HS-27A (cell line): ENCODE results near the gene RAB43.
A peak's percentile ranks its signal among the peaks of the same experiment; 100 is the strongest.
"Not testable (repeated sequence)": the region's sequence is repeated elsewhere in the genome, so short reads cannot be mapped to it uniquely, and the experiment has no call there.

ENCODE experiments used
- DNase-seq: peaks from one replicate; pipeline ENCODE4 v3.0.0-alpha.2; 2012; ENCODE audit warnings: low read depth, missing footprints

Gene RAB43

DNA sequence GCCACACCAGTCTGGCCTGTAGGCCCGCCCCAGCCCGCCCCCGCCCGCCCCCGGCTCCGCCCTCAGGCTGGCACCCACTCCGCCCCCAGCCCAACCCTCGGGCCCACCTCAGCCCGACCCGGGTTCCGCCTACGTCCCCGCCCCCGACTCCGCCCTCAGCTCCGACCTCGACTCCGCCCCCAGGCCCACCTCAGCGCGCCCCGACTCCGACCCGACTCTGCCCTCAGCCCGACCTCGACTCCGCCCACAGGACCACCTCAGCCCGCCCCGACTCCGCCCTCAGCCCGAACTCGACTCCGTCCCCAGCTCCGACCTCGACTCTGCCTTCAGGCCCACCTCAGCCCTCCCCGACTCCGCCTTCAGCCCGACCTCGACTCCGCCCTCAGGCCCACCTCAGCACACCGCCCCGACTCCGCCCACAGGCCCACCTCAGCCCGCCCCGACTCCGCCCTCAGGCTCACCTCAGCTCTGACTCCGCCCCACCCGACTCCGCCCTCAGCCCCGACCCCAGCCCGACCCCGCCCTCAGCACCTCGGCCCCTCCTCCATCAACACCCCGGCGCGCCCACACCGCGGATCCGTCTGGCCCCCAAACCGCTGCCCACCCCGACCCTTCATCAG is at the start of gene RAB43:
TSS of gene RAB43 (minus strand) at position 13 of the 620 bp plus-strand sequence. CDS start 315 bp downstream, outside the sequence.
- no peak for DNase-seq

DNA sequence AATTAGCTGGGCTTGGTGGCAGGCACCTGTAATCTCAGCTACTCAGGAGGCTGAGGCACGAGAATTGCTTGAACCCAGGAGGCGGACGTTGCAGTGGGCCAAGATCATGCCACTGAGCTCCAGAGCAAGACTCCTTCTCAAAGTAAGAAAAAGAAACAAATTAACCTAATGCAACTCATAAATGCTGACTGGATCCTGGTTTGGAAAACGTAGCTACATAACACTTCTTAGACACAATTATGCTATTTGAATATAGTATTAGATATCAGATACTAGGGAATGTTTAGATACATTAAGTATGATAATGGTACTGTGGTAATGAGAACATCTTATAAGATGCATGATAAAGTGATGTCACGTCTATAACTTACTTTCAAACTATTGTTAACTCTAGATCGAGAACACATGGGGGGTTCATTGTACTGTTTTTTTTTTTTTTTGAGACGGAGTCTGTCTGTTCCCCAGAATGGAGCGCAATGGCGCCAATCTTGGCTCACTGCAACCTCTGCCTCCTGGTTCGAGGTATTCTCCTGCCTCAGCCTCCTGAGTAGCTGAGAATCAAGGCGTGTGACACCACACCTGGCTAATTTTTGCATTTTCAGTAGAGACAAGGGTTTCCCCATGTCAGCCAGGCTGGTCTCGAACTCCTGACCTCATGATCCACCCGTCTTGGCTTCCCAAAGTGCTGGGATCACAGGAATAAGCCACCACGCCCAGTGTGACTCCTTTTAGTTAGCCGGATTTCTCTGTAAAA is 45.2 kb upstream of the RAB43 start:
- DNase-seq, result no peak

GRCh38 chr3:129165594-129165993 is 44.0 kb upstream of the RAB43 start:
- DNase-seq, result not testable (repeated sequence)

GRCh38 chr3:129164500-129164899 is 42.9 kb upstream of the RAB43 start:
- no peak for DNase-seq

- no peak for DNase-seq
These were observed 41.4 kb upstream of the RAB43 start for GRCh38 chr3:129162729-129163579.

- DNase-seq, result no peak
These were observed 40.3 kb upstream of the RAB43 start for GRCh38 chr3:129161860-129162271.

DNA sequence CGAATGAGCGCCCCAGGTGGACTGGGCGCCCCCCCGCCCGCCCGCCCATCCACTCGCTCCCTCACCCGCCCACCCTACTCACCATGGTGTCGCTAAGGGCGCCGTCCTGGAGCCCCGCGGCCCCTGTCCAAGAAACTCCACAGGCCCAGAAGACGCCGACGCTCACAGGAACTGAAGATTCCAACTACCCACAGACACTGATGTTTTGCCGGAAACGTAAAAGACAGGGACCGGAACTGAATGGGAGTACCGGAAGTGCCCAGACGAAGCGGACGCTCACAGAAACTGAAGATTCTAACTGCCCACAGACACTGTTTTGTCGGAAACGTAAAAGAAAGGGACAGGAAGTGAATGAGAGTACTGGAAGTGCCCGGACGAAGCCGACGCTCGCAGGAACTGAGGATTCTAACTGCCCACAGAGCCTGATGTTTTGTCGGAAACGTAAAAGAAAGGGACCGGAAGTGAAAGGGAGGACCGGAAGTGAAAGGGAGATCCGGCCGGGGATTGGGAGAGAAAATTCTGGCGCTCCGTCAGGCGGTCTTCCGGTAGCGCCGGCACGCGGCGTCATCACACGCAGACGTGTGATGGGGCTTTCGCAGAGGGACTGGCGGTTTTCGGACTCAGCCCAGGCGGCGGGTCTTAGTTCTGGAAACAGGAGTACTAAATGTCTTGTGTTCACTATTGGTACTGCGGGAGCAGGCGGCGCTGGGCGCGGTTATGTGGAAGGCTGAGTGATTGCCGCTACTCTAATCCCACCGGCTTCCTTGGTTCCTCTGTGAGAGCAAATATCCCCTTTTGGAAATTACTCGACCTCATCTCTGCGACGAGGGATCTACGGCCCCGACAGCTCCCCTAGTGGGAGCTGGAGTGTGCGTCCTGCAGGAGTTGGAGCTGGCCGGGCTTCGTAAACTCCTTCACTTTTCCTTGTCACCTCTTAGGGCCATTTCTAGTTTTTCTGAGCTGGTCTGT is 39.6 kb upstream of the RAB43 start, which contains the start of gene ISY1:
TSS of gene ISY1 (minus strand) at position 173 of the 969 bp plus-strand sequence. CDS start at position 85, 88 bp downstream.
- DNase-seq, result peak; percentile 97

DNA sequence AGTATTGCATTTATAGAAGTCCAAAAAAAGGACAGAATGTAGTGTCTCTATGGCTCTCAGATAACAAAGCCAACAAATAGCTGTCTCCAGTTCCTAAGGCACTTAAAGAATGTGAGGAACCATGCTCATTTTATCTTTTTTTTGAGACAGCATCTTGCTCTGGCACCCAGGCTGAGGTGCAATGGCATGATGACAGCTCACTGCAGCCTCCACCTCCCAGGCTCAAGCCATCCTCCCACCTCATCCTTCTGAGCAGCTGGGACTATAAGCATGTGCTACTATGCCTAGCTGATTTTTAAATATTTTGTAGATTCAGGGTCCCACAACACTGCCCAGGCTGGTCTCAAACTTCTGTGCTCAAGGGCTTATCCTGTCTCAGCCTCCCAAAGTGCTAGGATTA is 23.2 kb upstream of the RAB43 start:
- no peak for DNase-seq

DNA sequence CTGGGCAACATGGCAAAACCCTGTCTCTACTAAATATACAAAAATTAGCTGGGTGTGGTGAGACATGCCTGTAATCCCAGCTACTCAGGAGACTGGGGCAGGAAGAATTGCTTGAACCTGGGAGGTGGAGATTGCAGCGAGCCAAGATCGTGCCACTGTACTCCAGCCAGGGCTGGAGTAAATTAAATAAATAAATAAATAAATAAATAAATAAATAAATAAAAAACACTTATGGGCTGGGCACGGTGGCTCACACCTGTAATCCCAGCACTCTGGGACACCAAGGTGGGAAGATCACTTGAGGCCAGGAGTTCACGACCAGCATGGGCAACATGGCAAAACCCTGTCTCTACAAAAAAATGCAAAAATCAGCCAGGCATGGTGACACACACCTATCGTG is 19.4 kb upstream of the RAB43 start:
- DNase-seq, result not testable (repeated sequence)

DNA sequence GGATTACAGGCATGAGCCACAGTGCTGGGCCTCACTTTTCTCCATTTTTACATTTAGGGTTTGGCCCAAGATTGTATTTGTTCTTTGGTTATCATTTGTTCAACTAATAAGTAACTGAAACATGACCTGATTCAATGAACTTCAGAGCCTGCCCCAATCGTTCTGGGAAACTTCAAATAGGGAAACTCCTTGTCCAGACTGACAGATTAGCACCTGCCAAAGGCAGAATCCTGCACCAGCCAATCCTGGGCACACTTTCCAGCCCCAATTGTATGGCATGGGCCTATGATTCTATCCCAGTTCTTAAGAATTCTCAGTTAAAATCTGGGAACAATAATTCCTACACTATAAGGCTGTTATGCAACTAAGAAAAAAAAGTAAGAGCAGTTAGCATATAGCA is 18.3 kb upstream of the RAB43 start:
- no peak for DNase-seq

GRCh38 chr3:129136275-129136674 is 14.7 kb upstream of the RAB43 start:
- DNase-seq, result not testable (repeated sequence)

DNA sequence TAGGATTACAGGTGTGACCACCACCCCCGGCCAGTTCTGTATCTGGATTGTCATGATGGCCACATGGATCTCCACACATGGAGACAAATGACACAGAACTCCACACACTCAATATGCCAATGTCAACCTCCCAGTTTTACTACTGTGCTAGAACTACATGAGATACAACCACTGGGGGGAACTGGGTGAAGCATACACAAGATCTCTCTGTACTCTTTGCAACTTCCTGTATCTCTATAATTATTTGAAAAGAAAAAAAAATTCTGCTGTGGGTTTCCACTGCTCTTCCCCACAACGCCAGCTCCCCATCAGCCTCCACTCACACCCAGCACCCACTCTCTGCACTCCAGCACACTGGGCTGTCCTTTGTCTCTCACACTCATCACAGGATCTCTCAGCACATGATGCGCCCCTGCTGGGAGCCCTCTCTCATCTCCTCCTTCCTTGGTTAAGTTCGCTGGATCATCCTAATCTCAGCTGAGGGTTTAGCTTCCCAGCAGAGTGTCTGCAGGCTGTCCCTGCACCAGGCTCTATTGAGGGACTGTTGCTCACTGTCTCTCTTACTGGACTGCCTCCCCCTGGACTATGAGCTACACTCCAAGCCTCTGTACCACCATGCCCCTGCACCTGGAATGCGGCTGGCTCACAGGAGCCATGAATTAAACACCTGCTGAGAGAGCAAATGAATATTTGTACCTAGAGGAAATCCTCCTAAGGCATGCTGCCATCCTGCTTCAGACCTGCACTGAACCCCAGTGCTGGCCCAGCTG is 10.7 kb upstream of the RAB43 start:
- DNase-seq, result no peak

GRCh38 chr3:129131465-129132088 is 10.0 kb upstream of the RAB43 start:
- DNase-seq, result no peak

GRCh38 chr3:129130291-129130813 is 8.7 kb upstream of the RAB43 start:
- DNase-seq, result no peak

DNA sequence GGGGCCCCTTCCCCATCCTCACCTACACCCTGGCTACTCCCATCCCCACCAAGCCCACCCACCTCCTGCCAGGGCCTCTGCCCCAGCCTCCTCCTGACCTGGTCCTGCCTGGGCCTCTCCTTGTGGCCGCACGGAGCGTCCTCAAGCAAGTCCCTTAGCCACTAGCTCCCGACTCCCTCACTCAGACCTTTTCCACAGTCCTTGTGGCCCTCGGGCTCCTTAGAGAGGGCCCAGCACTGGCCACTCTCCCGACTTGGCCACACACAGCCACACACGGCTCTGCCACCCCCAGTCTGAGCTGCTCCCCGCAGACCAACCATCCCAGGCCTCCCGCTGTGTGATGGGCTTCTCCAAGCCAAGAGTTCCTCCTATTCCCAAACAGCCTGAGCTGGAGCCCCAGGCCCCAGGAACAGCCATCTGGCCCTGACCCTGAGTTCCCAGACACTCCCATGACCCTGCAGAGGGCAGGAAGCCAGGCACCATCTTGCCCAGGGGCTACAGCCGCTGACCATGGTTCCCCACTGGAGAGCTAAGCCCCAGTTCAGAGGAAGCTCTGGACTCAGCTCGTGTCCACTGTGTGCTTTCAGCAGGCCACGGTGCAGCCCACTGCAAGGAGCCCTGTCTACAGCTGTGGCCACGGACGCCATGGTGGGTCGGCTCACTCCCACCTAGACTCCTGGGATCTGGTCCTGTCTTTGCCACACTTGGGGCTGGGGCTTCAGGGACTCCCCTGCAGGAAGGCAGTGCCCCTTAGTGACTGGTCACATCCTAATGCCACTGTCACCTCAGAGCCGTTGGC is 7.0 kb upstream of the RAB43 start:
- no peak for DNase-seq

DNA sequence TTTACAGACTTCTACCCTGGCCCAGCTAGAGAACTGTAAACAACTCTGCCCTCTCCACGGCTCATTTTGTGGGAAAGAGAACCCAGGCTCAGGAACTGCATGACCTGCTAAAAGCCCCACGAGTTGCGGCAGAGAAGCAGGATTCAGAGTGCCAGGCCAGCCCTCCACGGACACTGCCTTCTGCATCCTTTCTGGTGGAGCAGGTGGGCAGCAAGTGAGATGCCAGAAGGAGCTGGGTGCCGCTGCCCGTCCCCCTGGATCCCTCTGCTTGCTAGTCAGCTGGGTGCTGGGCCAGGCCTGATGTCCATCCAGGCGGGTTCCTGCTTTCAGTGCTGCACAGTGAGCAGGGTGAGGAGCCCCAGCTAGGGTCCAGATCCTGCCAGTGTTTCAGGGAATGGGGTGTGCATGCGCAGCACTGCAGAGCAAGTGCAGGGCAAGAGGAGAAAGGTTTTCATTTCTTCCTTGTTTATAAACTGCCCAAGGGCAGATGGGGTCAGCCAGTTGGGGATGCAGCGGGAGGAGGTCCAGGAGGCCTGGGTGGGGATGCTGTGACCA is 5.2 kb upstream of the RAB43 start:
- no peak for DNase-seq

DNA sequence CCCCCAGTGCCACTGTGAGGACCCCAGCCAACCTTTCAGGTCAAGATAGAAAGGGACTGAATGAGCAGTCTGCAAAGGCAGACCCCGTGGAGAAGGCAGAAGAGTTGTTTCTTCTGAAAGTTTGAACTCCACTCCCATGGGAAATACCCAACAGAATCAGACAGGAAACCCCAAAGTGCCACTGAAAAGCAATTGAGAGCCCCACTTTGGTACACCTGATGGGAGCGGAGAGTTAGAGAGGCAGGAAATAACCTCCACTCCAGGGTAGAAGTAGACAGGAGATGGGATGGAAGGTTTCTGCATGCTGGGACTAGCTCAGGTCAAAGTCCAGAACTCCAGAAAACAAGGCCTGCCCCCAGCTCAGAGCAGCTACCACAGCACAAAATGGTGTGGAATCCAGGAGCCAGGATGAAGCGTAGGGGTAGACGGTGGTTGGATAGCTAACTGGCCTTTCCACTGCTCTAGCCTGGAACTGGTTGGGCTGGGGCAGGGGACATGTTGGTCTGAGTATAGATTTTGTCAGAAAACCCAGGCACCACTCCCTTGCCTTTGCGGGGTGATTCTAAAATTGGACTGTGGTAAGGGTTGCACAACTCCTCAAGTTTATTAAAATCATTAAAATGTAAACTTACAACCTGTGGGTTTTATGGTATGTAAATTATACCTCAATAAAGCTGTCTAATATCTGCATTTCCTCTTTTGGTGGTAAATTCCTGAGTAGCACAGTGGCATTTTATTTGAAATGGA is 1.9 kb upstream of the RAB43 start:
- DNase-seq, result no peak

GRCh38 chr3:129122412-129123011 is 908 bp upstream of the RAB43 start:
- DNase-seq, result no peak
